Tibial artery (tissue), 4 donors: ENCODE results near the gene SLC12A2.

Experiments used
- DNase-seq, 2 donors: peaks; one replicate each; pipeline ENCODE4 v3.0.0-alpha.2; 2019
- H3K27ac ChIP-seq, 2 donors: fragments of 200-600 bp; sonication (generic) in 1 of 2; 1 replicate in 1 of 2; 2 replicates in 1 of 2; pipeline ENCODE4 v1.5.1; 2018 to 2019; ENCODE audit warnings: mild to moderate bottlenecking in 1 of 2
- H3K27me3 ChIP-seq, 2 donors: fragments of 200-600 bp; sonication (generic) in 1 of 2; one replicate each; pipeline versions ENCODE4 v1.5.1 to v1.6.0; 2016 to 2019
- H3K36me3 ChIP-seq, 3 donors: fragments of 200-600 bp; sonication (generic) in 2 of 3; one replicate each; pipeline ENCODE4 v1.5.1; 2016 to 2019; ENCODE audit warnings: mild to moderate bottlenecking in 2 of 3
- H3K4me1 ChIP-seq, 4 donors: fragments of 200-600 bp; sonication (generic) in 2 of 4; 1 replicate in 3 of 4; 2 replicates in 1 of 4; pipeline ENCODE4 v1.5.1; 2016 to 2019
- H3K4me3 ChIP-seq, 2 donors: fragments of 200-600 bp; sonication (generic) in 1 of 2; 1 replicate in 1 of 2; 2 replicates in 1 of 2; pipeline ENCODE4 v1.5.1; 2018 to 2019; ENCODE audit warnings: mild to moderate bottlenecking in 2 of 2
- H3K9me3 ChIP-seq, 3 donors: fragments of 200-600 bp; sonication (generic) in 1 of 3; one replicate each; pipeline ENCODE4 v1.5.1; 2016 to 2019
- intact Hi-C: fragments of 100-400 bp; cut with DNase I; formaldehyde crosslinking; loops from one replicate; pipeline ENCODE4 v1.15.0; 2023; ENCODE audit warnings: low total_unique reads
- TF ChIP-seq, protein P1 (sequence below), 2 experiments: fragments of 200-600 bp in 1 of 2; fragments of 450-650 bp in 1 of 2; IDR thresholded peaks; one replicate each; pipeline ENCODE4 v1.5.1; 2017 to 2019; ENCODE audit warnings: antibody characterized with exemption in 2 of 2, mild to moderate bottlenecking in 1 of 2, moderate library complexity in 1 of 2

The SLC12A2 gene

DNA sequence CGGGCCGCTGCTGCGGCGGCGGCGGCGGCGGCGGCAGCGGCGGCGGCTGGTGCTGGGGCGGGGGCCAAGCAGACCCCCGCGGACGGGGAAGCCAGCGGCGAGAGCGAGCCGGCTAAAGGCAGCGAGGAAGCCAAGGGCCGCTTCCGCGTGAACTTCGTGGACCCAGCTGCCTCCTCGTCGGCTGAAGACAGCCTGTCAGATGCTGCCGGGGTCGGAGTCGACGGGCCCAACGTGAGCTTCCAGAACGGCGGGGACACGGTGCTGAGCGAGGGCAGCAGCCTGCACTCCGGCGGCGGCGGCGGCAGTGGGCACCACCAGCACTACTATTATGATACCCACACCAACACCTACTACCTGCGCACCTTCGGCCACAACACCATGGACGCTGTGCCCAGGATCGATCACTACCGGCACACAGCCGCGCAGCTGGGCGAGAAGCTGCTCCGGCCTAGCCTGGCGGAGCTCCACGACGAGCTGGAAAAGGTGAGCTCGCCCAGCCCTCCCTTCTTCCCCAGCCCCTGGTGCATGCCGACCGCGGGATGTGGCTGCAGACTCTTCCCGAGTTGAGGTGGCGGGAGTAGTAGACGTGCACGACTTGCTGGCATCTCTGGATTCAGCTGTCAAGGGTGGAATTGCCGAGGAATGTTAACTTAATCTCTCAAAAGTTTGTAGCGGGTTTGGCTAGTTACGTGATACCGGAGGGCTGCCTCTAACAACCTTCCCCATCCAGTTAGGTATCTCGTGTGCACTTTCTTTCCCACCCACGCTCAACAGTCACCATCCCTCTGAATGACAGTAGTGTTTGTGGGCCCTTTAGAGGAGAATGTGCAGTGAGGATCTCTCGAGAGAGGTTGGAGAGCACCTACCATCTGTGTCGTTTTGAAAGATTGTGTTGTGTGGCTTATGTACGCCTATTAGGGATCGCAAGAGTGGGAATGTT is 932 bp downstream of the SLC12A2 start:
- Histone ChIP-seq H3K4me1 (peaks cover 0 to 55% (median 18%) of the 10 kb centered on the region in 4 donors), H3K27me3 (no peaks in the 10 kb centered on the region), H3K27ac (peak overlapping the region; percentile 86 to 91), H3K36me3 (no peaks in the 10 kb centered on the region), H3K9me3 (no peaks in the 10 kb centered on the region), H3K4me3 (peak overlapping the region; percentile 69 to 84)
- intact Hi-C loops: no loop called here
- DNase-seq: peak; percentile 22 to 70
- TF ChIP-seq, protein P1, sequence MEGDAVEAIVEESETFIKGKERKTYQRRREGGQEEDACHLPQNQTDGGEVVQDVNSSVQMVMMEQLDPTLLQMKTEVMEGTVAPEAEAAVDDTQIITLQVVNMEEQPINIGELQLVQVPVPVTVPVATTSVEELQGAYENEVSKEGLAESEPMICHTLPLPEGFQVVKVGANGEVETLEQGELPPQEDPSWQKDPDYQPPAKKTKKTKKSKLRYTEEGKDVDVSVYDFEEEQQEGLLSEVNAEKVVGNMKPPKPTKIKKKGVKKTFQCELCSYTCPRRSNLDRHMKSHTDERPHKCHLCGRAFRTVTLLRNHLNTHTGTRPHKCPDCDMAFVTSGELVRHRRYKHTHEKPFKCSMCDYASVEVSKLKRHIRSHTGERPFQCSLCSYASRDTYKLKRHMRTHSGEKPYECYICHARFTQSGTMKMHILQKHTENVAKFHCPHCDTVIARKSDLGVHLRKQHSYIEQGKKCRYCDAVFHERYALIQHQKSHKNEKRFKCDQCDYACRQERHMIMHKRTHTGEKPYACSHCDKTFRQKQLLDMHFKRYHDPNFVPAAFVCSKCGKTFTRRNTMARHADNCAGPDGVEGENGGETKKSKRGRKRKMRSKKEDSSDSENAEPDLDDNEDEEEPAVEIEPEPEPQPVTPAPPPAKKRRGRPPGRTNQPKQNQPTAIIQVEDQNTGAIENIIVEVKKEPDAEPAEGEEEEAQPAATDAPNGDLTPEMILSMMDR (IDR thresholded peaks at IDR 0.05): no peak

DNA sequence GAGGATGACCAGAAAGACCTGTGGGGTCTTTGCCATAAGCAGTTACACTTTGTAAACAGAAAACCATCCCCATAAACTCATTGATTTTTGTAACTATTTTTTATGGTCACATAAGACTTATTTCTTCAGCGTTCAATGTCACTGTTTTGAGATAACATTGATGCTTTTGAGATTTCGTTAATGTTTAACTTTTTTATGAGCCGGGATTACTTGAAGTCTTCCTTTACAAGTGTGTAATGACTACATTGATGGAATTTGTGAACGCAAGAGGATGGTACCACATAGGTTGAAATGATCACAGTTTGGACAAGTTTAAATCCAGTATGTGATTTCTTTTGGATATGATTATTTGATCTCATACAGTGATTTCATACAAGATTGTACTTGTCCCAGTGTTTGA is 1.8 kb downstream of the SLC12A2 start:
- Histone ChIP-seq H3K4me3 (peak overlapping the region; percentile 69 to 84), H3K4me1 (peaks cover 0 to 46% (median 18%) of the 10 kb centered on the region in 4 donors), H3K27ac (no peak overlapping the region), H3K36me3 (no peaks in the 10 kb centered on the region), H3K9me3 (no peaks in the 10 kb centered on the region), H3K27me3 (no peaks in the 10 kb centered on the region)
- intact Hi-C loops: no loop called here
- TF ChIP-seq, protein P1 (IDR thresholded peaks at IDR 0.05): no peak
- no peak for DNase-seq

DNA sequence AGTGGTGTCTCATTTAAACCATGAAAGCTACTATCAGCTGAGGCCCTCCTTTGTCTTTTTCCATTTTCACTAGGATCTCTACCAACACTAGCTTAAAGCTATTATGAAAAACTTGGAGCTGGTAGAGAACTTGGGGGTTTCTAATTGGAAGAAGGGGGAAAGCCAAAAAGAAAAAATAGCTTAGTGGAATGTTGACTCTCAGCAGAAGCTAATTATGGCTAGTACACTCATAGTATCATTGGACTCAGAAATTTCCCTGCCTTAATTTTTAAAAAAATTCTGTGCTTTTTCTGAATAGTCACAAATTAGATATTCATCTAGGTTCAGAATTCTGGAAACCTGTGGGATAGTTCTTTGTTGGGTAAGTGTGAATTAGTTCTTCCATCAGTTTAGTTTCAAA is 8.0 kb downstream of the SLC12A2 start:
- H3K27me3 ChIP-seq: no peaks in the 10 kb centered on the region
- peaks cover 0 to under 1% (median 0%) of the 10 kb centered on the region in 3 donors for H3K36me3 ChIP-seq
- H3K9me3 ChIP-seq: peaks cover 0 to 6% (median 0%) of the 10 kb centered on the region in 3 donors
- H3K4me1 ChIP-seq: peaks cover 0 to 3% (median 0%) of the 10 kb centered on the region in 4 donors
- intact Hi-C loops: no loop called here
- DNase-seq: no peak
- no peak overlapping the region for H3K27ac ChIP-seq
- H3K4me3 ChIP-seq: no peak overlapping the region
- TF ChIP-seq, protein P1 (IDR thresholded peaks at IDR 0.05): no peak

DNA sequence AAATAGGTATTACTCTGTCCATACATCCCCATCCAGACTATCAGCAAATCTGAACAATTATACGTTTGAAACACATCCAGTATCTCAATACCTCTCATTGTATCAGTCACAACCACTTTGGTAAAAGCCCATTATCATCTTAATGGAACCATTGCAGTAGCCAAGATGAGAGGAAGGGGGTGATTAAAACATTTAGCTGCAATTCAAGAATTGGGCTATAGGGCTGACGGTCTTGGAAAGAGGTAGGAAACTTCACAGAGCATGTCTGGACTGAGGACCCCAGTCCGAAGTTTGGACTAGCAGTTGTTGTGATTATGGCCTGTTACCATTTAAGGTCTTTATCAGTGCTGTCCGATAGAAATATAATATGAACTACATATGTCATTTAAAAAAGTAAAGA is 8.6 kb downstream of the SLC12A2 start:
- peaks cover 0 to 4% (median 0%) of the 10 kb centered on the region in 3 donors for H3K36me3 ChIP-seq
- no peak for DNase-seq
- H3K9me3 ChIP-seq: peaks cover 0 to 8% (median 0%) of the 10 kb centered on the region in 3 donors
- H3K27me3 ChIP-seq: no peaks in the 10 kb centered on the region
- intact Hi-C loops: no loop called here
- H3K4me1 ChIP-seq: no peaks in the 10 kb centered on the region
- TF ChIP-seq, protein P1 (IDR thresholded peaks at IDR 0.05): no peak
- H3K4me3 ChIP-seq: no peak overlapping the region
- H3K27ac ChIP-seq: no peak overlapping the region

DNA sequence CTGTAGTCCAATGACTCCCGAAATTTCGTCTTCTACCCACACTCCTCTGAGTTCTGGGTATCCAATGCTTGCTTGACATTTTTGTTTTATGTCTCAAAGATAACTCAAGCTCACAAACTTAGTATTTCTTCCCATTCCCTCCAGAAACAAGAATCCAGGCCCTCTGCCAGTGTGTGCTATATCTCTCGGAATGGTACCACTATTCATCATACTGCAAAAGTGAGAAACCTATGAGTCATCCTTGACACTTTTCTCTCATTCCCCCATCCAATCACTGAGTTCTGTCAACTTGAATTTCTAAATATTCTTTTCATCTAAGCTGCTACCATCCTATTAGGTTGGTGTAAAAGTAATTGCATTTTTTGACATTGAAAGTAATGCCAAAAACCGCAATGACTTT is 9.8 kb downstream of the SLC12A2 start:
- TF ChIP-seq, protein P1 (IDR thresholded peaks at IDR 0.05): no peak
- H3K9me3 ChIP-seq: peaks cover 0 to 17% (median 6%) of the 10 kb centered on the region in 3 donors
- no peaks in the 10 kb centered on the region for H3K4me1 ChIP-seq
- peaks cover 0 to 4% (median 0%) of the 10 kb centered on the region in 3 donors for H3K36me3 ChIP-seq
- H3K27me3 ChIP-seq: no peaks in the 10 kb centered on the region
- no peak overlapping the region for H3K4me3 ChIP-seq
- no peak overlapping the region for H3K27ac ChIP-seq
- intact Hi-C loops: no loop called here
- no peak for DNase-seq
